Activated CD4-positive, alpha-beta T cell treated with anti-CD3 and anti-CD28 coated beads for 24 hours (primary cell): ENCODE measurements around the gene ANKRD63.
A peak's percentile ranks its signal among the peaks of the same experiment; 100 is the strongest.

Source experiments
- DNase-seq, 2 donors: peaks; one replicate each; pipeline ENCODE4 v3.0.0-alpha.2; 2020; ENCODE audit warnings: low read depth in 2 of 2

The ANKRD63 gene

DNA sequence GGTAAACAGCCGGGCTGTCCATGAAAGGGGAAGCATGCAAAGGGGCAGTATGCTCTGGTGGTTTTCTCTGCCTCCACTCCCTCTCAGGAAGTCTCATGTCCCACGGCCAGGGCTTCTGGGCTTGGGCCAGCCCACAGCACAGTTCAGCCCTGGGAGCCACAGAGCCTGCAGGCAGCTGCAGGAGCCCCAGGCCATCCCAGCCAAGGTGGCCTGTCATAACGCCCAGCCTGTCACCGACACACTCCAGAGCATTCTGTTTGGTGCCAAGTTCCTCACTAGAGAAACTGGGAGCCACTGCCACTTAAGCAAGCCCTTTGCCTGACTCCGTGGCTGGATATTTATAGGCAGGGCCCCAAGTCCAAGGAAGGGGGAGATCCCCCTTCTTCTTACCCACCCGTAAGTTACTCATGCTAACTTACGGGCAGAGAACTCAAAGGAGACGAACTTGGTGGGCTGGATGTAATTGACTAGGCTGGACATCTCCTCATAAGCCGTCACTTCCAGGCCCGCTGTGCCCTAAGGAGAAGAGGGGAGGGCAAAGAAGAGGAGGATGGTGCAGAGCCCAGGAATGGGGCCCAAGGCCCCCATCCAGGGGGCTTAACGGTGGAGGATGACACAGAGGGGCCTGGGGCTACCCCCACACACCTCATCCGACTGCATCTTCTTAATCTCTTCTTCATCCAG, 13.2 kb upstream of the ANKRD63 start:
- no peak for DNase-seq

DNA sequence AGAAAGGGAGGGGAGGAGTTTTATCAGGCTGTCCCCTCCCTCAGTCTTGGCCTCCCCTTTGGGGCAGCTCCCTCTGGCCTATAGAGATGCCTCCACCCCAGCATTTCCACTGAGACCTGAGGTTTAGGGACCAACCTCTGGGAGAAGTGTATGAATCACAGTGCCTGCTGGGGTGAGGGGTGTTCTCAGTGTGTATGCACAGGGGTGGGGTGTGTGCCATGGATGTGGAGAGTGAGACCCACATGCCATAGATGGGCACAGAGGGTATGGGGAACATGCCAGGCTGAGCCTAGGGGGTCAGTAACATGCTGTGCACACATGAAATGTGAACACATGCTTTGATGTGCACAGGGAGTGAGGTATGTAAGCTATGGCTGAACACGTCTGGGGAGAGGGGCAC, 12.4 kb upstream of the ANKRD63 start:
- DNase-seq: no peak

DNA sequence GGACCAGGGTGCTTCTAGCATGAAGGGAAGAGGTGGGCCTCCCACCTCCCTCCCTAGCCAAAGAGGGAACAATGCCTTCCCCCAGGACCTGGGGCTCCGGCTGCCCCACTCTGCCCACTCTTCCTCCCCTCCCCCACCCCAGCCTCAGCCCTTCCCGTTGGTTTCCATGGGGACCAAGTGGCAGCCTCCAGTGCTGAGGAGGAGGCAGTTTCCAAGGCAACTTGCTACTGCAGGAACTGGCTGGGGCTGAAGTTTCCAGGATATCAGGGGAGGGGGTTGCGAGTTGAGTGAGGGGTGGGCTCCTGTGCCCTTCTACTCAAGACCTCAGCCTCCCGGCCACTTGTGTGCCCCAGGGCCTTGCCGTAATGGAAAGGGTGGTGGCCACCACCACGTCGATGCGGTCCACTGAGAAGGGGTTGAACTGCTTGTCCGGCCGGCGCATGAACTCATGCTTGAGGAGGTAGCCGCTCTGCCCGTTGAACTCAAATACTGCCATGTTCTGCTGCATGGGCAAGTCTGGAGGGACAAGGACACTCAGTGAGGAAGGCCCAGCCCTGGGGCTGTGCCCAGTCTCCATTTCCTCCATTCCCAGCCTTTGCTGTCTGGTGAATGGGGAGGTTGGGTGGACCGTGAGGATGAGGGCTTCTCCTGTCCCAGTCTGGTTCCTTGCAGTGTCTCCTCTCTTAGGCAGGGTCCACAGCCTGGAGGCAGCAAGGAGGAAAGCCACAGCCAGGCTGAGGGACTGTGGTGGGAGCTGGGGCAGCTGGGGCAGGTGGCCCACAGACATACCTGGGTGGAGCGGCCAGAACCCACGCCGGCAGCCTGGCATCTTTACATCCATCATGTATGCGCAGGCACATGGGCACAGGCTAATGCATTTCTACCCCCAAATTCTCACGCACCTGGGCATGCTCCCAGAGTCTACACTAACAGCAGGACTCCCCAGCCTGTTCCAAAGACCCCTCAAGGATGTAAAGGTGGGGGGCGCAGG, 11.3 kb upstream of the ANKRD63 start:
- no peak for DNase-seq

DNA sequence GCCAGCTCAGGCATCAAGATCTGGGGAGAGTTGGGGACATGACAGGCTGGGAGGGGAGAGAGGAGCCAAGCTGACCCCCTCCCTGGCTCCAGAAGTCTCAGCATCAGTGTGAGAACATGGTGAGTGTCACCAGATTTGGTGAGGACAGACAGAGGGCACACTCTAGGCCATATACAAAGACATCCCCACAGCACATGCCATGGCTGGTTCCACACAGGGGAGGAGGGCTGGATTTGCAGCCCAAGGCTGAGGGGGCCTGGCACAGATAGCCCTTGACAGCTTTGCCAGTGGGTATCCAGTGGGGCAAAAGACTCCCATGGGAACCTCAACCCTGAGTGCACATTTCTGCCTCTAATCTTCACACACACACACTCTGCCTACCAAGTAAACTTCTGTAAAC, 10.1 kb upstream of the ANKRD63 start:
- DNase-seq: no peak

DNA sequence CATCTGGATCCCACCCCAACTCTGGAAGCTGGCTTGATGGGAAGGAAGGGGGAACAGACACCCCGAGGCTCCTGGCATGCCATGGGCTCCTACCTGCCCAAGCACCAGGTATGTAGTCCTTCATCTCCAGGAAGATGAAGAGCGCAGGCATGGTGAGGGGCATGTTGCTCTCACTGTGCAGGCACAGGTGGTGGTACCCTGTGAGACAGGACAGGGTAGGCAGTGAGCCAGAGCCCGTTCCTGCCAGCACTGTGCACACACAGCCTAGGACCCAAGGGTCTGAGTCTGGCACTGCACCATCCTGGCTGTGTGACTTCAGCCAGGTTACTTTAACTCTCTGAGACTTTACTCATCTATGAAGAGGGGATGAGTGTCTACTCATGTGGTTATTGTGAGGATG, 9.4 kb upstream of the ANKRD63 start:
- no peak for DNase-seq

DNA sequence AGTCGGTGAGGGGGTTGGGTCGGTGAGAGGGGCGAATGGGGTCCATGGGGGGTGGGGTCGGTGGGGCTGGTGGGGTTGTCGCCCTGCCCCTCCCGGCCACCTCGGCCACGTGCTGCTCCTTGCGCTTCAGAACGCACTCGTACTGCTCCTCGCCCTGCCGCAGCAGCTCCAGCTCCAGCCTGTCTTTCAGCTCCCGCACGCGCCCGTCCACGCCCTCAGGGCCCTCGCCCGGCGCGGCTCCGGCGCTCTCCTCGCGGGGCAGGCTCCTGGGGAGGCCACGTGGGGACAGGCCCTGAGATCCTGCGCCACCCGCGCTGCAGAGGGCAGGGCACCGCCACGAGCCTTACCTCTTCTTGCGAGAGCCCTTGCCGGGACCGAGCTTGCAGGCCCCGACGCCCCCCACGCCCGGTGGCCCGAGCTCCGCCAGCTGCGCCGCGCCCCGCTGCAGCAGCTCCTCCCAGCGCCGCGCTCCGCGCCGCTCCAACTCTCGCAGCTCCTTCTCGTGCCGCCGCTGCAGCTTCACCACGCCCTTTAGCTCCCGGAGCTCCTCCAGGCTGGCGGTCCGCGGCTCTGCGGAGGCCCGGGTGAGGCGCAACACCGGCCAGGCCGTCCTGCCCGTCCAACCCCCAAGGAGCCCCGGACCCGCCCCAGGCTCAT, 8.2 kb upstream of the ANKRD63 start:
- no peak for DNase-seq

DNA sequence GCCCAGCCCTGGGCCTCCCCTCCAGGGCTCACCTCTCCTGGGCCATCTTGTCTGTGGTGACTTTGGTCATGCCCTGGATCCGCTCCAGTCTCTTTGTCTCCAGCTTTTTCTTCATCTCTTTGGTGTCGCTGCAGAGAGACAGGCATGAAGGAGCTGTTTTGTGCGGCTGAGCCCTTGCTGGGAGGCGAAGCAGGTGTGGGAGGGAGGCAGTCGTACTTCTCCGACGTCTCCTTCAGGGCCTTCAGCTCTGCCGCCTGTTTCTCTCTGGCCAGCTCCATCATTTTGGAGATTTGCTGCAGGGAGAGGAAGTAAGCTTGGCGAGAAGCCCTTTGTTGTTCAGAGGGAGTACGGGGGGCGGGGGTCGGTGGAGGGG, 7.7 kb upstream of the ANKRD63 start:
- no peak for DNase-seq

DNA sequence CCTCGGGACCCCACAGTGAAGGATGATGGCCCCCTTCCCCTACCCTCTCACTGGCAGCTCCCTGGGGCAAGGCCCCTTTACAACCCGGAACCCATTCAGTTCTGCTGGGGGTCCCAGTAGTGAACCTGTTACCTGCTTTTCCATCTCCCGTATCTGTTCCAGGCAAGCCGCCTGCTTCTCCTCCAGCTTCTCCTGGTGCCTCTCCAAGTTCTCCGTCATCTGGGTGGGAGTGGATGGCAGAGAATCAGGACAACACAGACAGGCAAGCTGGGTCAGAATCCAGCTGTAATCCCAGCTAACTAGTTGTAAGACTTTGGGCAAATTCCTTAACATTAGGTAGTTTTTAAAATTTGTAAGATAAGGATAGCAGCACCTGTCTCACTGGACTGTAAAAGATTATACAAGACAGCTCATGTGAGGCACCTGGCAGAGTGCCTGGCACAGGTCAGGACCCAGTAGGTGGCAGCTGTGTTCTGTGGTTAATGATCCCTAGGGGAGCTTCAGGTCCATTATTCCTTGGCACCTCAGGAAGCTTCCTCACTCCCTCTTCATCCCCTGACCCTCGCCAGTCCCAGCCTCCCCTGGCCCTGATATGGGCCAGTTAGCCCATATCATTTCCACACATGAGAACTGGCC, 6.4 kb upstream of the ANKRD63 start:
- DNase-seq: no peak

DNA sequence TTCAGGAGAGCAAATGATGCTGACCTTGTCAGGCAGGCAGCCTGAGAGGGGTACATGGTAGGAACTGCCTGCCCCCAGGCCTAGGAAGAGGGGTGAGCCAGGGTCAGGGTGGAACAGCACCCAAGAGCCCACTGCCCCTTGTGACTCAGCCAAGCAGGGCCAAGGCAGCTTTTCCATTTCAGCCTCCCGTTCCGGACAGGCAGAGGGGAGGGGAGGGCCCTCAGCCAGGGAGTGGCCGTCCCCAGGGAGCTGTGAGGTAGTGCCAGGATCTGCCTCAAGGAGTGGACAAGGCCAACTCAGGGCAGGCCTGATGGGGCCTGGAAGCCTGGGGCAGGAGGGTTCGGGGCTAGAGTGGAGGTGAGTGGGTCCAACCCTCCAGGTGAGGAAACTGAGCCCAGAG, 5.1 kb upstream of the ANKRD63 start:
- DNase-seq: no peak

DNA sequence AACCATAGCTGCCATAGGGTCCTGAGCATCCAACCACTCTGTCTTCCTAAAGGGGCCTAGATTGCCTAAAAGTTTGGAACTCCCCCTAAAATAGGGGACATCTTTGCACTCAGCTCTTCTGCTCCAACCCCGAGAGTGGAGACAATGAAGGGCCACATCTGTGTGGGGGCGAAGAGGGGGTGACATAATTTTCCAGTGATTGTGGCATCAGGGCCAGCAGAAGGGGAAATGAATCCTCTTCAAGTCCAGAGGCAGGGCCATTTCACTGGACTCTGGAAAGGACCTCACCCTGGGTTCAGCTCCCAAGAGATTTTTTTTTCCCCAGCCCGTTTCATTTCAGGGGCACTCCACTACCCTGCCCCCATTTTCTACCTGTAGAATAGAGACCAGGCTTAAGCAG, 4.6 kb upstream of the ANKRD63 start:
- no peak for DNase-seq

DNA sequence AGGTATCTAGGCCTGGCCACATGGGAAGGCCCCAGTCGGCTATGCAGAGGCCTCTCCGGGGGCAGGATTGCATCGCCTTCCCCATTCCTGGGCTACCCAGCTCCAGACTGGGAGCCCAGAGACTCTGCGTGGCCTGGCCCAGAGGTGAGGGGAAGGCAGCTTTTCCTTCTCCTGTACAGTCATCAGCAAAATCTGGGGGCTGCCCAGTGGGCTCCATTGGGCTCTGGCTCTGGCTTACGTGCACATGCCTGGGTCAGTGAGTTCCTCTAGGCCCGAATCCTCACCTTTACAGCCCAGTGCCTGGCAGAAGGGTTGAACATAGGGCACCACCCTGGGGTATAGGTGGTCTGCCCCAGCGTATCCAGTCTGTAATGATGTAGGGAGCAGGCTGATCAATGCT, 3.9 kb upstream of the ANKRD63 start:
- no peak for DNase-seq

DNA sequence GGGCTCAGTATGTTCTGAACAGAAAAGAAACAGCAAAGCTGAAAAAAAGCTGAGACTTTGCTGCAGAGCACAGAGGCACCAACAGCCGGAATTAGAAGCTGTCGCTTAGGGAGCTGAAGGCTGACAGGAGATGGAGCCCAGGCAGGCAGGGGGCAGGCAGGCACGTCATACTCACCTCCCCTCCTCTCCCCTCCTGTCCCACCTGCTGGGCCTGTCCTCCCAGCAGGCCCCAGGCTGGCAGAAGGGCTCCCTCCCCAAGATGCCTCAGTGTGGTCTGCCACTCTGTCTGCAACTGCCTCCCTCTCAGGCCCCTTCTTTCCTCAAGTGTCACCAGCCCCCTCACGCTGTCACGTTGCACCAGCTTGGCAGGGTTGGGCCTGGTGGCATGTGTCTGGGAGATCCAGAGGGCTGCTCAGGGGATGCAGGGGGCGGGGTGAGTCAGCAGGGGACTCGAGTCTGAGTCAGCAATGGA, 3.2 kb upstream of the ANKRD63 start:
- no peak for DNase-seq

DNA sequence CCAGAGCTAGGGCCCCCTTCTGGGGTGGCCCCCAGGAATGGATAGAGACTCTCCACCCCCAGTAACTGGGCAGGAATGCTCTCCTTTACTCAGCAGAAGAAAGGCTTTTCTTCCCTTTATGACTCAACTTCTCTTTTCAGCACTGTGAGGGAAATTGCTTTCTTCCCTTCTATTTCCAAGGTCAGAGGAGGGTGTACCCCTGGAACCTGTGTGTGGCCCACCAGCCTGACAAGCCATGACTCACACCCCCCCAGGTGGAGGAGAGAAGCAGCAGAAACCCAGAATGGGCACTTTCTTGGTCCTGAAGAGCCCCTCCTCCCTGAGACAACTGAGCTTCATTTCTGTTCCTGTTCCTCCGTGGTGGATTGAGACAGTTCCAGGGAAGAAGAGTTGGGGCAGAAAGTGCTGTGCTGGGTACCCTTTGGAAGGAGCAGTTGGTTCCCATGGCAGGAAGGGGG, 2.7 kb upstream of the ANKRD63 start:
- no peak for DNase-seq

DNA sequence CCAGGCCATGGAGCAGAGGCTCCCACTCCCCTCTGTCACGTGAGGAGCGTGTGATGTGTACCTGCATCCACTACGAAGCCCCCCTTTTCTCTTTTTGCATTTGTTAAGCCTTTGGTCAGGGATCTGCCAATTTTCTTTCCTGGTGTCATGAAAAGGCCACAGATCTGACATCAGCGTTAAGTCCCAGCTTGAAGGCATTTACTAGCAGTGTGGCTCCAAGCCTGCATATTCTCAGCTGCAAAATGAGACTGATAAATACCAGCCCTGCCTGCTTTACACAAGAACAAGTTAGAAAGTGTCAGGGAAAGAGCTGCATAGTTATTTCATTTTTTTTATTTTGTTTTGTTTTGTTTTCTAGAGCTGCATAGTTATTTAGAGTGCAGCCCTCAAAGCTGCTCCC, 2.3 kb upstream of the ANKRD63 start:
- no peak for DNase-seq

DNA sequence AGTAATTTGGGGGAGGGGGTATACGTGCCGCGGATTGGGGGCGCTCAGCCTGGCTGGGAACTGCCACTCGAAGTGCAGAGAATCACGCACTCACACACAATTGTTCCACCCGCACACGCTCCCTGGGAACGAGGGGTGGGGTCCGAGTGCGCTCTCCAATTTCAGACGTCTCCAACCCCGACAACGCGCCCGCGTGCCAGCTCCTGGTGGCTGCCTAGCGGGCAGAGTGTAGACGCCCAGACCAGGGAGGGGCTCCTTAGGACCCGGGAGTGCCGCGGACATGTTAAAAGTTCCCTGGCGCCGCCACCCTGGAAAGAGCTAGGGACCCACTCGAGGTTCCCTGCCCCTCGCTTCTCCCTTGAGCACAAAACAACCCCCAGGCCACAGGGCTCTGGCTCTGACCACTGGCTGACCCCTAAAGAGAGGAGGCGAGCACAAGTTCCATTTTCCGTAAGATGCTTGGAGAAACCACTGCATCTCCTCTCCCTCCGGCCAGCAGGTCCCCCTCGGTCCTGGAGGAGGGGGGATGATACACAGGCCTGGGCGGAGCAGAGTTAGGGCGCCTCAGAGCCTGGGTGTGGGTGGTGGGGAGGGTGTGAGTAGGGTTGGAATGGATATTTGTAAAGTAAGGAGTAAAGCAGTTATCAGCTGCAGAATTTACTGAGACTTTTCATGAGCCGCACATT, 894 bp upstream of the ANKRD63 start:
- no peak for DNase-seq

DNA sequence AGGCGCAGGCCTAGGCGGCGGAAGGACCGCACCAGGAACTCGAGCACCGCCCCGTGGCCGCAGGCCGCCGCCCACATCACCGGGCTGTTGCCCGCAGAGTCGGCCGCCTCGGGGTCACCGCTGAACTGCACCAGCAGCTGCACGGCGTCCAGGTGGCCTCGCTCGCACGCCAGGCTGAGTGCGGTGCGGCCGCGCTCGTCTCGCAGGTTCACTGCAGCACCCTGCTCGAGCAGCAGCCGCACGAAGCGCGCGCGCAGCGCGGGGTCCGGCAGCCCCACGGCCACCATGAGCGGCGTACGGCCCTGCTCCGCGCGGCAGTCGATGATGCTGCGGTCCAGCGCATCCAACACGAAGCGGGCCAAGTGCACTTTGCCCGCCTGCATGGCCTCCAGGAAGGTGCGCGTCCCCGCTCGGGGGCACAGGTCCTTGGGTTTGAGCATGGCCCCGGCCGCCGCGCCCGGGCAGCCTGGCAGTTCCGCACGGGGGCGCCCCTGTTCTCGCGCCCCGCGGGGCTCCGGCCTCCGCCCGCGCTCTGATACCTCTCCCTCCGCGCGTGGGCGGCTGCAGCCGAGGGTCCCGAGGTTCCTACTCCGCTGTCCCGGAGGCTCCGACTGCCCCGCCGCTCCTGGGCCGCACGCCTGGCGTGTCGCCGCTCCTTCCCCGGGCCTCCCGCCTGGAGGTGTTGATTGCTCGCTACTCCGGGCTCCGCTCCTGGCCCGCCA, 556 bp downstream of the ANKRD63 start:
- peak in 1 of 2 donors; percentile 34 for DNase-seq

DNA sequence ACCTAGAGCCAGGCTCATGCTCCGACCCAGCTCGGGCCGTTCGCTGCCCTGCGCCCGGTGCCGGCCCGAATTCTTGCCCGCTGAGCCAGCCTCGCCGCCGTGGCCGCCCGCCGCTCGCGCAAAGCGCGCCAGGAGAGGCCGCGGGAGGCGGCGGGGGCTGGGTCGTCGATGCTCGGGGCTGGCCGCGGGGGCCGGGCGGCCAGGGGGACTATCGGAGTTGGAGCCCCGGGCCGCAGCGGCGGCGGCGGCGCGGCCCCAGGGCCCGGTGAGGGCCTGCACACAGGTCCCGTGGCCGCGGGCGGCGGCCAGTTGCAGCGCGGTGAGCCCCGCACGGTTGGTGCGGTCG, 1.1 kb downstream of the ANKRD63 start:
- DNase-seq: no peak

DNA sequence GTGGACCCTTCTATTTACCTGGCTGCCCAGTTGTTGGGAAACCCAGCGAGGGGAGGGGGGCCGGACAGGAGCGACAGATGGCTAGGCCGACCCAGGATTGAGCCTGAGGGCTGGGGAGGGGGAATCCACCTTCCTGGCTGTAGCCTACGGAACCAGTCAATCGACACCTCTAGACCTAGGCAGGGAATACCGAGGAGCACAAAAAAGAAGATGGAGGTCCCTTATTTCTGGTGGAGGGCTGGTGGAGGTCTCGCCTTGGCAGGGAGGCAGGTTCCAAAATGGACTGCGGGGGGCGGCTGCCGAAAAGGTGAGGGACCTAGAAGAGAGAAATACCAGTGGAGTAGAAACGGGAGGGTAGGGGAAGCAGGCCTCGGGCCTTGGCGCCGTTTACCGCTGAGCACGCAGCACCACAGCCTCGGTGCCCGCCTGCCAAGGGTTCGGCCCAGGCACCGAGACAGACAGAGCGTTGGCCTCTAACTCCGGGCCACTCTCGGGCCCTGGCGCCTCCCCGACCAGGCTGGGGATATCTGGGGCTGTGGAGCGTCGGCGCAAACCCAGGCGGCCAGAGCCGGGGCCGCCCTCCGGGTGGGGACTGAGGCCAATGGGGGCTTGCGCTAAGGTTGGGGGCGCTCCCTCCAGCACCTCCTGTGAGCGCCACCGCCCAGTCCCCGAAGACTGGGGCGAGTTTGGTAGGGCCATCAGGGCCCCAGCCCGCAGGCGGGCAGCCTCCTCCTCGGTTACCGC, 1.6 kb downstream of the ANKRD63 start:
- no peak for DNase-seq

DNA sequence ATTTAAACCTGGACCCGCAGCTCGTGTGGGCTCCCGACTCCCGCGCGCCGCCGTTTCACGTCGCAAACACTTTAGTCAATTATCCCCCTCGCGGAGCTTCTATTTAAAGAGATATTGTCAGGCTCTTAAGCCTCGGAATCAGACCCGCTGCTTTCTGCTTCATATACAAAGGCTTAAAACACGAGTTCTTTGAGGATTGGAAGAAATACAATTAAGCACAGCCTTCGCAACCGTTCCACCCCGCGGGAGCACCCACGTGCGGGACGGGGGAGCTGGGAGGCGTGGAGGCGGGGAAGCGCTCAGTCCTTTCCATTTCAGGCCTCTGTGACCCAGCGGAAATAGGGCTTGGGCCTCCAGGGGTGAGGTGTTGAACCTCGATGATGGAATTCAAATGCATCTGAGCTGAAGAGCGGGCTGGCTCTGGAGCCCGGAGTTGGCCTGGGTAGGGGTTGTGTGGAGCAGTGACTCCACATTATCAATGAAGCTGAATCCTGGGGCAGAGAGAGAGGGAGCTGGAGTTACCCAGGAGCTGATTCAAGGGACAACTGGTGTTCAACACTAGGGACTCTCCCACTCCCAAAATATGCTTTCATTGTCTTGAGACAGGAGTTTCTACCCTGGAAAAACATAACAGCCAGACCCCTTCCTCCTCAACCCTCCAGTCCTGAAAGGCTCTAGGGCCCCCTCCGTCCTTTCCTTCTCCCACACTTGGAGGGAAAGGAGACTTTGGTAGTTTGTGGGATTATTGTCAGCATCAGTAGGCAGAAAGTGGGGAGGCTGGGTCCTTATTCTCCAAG, 2.4 kb downstream of the ANKRD63 start:
- DNase-seq: no peak
